DOHH2 (cell line): ENCODE measurements around the gene TNIP2.

Experiments used
- EZH2phosphoT487 ChIP-seq: fragments of 200-600 bp; sonication (generic); IDR thresholded peaks from 2 replicates; pipeline ENCODE4 v1.6.1; 2017; ENCODE audit warnings: borderline replicate concordance, mild to moderate bottlenecking, antibody characterized with exemption, low read length, moderate library complexity, mixed read lengths
- TF ChIP-seq, protein P1 (sequence below): fragments of 200-600 bp; sonication (generic); IDR thresholded peaks from one replicate; pipeline ENCODE4 v1.5.1; 2014; ENCODE audit warnings: antibody characterized with exemption, mild to moderate bottlenecking, low read depth, low read length; ENCODE audit not compliant: poor library complexity, severe bottlenecking

GRCh38 chr4:2755821-2756690 is at the start of gene TNIP2:
- TF ChIP-seq, protein P1, sequence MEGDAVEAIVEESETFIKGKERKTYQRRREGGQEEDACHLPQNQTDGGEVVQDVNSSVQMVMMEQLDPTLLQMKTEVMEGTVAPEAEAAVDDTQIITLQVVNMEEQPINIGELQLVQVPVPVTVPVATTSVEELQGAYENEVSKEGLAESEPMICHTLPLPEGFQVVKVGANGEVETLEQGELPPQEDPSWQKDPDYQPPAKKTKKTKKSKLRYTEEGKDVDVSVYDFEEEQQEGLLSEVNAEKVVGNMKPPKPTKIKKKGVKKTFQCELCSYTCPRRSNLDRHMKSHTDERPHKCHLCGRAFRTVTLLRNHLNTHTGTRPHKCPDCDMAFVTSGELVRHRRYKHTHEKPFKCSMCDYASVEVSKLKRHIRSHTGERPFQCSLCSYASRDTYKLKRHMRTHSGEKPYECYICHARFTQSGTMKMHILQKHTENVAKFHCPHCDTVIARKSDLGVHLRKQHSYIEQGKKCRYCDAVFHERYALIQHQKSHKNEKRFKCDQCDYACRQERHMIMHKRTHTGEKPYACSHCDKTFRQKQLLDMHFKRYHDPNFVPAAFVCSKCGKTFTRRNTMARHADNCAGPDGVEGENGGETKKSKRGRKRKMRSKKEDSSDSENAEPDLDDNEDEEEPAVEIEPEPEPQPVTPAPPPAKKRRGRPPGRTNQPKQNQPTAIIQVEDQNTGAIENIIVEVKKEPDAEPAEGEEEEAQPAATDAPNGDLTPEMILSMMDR, result no peak
- TF ChIP-seq EZH2phosphoT487, result no peak
